Right atrium auricular region (tissue), 2 donors: Measurements from ENCODE around the gene CELSR2. TPM values are rescaled to one million over a fixed set of nuclear protein-coding genes. Genes with fewer than 3 reads are reported as not detected.
"Not testable (repeated sequence)": the region's sequence is repeated elsewhere in the genome, so short reads cannot be mapped to it uniquely, and the experiment has no call there.

Experiments
- DNase-seq: peaks from one replicate; pipeline ENCODE4 v3.0.0-alpha.2; 2019; ENCODE audit warnings: low spot score
- H3K27ac ChIP-seq, 2 donors: fragments of 200-600 bp; sonication (generic); 1 replicate in 1 of 2; 2 replicates in 1 of 2; pipeline ENCODE4 v1.5.1; 2016 to 2019
- H3K27me3 ChIP-seq, 2 donors: fragments of 200-600 bp; sonication (generic); one replicate each; pipeline versions ENCODE4 v1.5.1 to v1.6.0; 2017 to 2019
- H3K36me3 ChIP-seq: fragments of 200-600 bp; sonication (generic); one replicate; pipeline ENCODE4 v1.5.1; 2016
- H3K4me1 ChIP-seq, 2 donors: fragments of 200-600 bp; sonication (generic); one replicate each; pipeline versions ENCODE4 v1.5.1 to v1.6.0; 2017 to 2019
- H3K4me3 ChIP-seq, 2 donors: fragments of 200-600 bp; sonication (generic); 1 replicate in 1 of 2; 2 replicates in 1 of 2; pipeline ENCODE4 v1.5.1; 2017 to 2019; ENCODE audit warnings: mild to moderate bottlenecking in 1 of 2, moderate library complexity in 1 of 2
- H3K9me3 ChIP-seq, 2 donors: fragments of 200-600 bp; sonication (generic); one replicate each; pipeline ENCODE4 v1.5.1; 2019
- total RNA-seq, 2 donors: library from RNA; depleted of rRNA; stranded (reverse); fragments of >200 nt; gene quantifications; one replicate each; pipeline ENCODE4 v1.1.0, GENCODE V29; 2016
- TF ChIP-seq, protein P1 (sequence below), 2 donors: fragments of 200-600 bp; sonication (generic); IDR thresholded peaks; one replicate each; pipeline ENCODE4 v1.5.1; 2019; ENCODE audit warnings: antibody characterized with exemption in 2 of 2

Gene CELSR2
- total RNA-seq, 2 donors from 2014 or later, result 20.2 to 23.7 TPM

DNA sequence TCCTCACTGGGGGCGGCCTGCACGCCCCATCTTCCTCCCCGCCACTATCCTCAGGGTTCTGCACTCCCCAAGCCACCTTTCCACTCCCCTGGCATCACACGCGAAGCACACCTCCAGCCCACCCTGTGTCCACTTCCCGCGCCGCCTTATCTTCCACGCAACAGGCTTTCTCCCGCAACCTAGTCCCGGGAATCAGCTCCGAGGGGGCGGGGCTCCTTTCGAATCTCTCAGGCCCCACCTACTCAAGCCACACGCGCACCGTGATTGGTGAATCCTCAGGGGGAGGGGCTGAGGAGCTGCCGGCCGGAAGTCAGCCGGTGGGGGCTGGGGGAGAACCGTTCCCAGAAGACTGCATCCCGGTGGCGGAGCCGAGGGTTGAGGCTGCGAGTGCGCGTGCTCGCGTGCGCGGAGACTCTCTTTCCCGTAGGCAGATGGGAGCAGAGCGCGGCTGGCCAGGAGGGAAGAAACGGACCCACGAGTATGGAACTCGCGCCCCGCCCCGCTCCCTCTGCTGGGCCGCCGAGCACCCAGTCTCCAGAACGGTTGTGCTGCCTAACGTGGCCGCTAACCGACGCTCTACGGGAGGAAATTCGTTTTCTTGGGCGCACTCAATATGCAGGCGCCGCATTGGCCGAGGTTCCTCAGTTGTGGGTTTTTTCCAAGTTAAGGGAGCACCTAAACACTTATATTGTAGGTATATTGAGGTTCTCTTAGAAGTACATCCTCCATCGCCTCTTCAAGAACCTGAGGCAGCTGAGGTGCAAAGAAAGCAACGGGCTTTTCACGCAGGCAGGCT, 33.8 kb downstream of the CELSR2 start, which contains the start of gene PSRC1:
PSRC1 (minus strand) TSS at position 194 of the 796 bp plus-strand sequence.
- DNase-seq, result peak; percentile 96
- Histone ChIP-seq H3K4me1 (peaks cover 0 to 25% of the 10 kb centered on the region in 2 donors), H3K27ac (peak within 1 kb of the TSS; percentile 88 to 91), H3K27me3 (no peaks in the 10 kb centered on the region), H3K4me3 (peak within 1 kb of the TSS; percentile 44 to 66), H3K9me3 (no peaks in the 10 kb centered on the region), H3K36me3 (no peaks in the 10 kb centered on the region)
- TF ChIP-seq, protein P1, sequence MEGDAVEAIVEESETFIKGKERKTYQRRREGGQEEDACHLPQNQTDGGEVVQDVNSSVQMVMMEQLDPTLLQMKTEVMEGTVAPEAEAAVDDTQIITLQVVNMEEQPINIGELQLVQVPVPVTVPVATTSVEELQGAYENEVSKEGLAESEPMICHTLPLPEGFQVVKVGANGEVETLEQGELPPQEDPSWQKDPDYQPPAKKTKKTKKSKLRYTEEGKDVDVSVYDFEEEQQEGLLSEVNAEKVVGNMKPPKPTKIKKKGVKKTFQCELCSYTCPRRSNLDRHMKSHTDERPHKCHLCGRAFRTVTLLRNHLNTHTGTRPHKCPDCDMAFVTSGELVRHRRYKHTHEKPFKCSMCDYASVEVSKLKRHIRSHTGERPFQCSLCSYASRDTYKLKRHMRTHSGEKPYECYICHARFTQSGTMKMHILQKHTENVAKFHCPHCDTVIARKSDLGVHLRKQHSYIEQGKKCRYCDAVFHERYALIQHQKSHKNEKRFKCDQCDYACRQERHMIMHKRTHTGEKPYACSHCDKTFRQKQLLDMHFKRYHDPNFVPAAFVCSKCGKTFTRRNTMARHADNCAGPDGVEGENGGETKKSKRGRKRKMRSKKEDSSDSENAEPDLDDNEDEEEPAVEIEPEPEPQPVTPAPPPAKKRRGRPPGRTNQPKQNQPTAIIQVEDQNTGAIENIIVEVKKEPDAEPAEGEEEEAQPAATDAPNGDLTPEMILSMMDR (IDR thresholded peaks at IDR 0.05), result peak in 1 of 2 donors; percentile 72

DNA sequence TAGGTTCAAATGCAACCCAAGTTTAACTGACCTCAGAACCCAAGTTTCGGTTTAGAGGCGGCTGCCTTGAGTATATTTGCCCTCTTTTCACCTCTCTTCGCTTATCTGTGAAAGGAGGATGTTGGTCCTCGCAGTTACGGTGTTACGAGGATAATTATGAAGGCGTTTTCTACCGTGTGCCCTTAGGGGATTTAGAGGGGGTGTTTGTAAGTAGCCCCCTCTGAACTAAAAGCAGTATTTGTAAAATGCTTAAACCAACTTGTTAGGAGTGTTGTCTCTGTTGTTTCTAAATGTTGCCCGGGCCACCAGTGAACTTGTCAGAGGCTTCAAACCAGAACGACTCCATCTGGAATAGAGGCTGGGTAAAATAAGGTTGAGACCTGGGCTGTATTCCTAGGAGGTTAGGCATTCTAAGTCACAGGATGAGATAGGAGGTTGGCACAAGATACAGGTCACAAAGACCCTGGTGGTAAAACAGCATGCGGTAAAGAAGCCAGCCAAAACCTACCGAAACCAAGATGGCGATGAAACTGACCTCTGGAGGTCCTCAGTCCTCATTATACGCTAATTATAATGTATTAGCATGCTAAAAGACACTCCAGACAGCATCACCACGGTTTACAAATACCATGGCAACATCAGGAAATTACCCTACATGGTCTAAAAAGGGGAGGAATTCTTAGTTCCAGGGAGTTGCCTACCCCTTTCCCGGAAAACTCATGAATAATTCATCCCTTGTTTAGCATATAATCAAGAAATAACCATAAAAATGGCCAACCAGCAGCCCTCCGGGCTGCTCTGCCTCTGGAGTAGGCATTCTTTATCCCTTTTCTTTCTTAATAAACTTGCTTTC, 34.6 kb downstream of the CELSR2 start:
- Histone ChIP-seq H3K4me3 (peak overlapping the region; percentile 44 to 66), H3K27me3 (no peaks in the 10 kb centered on the region), H3K9me3 (no peaks in the 10 kb centered on the region), H3K36me3 (no peaks in the 10 kb centered on the region), H3K27ac (peak overlapping the region; percentile 88 to 91), H3K4me1 (peaks cover 0 to 25% of the 10 kb centered on the region in 2 donors)
- no peak for DNase-seq
- TF ChIP-seq, protein P1 (IDR thresholded peaks at IDR 0.05), result no peak

DNA sequence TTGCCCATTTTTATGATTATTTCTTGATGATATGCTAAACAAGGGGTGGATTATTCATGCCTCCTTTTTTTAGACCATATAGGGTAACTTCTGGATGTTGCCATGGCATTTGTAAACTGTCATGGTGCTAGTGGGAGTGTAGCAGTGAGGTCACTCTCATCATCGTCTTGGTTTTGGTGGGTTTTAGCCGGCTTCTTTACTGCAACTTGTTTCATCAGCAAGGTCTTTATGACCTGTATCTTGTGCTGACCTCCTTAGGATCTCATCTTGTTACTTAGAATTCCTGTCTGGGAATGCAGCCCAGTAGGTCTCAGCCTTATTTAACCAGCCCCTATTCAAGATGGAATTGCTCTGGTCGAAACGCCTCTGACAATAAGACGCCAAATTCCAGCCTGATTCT, 37.4 kb downstream of the CELSR2 start:
- H3K27ac ChIP-seq, H3K36me3 ChIP-seq, DNase-seq, H3K9me3 ChIP-seq, H3K4me3 ChIP-seq, H3K27me3 ChIP-seq: not testable (repeated sequence)
- peaks cover 0 to 27% of the 10 kb centered on the region in 2 donors for H3K4me1 ChIP-seq

DNA sequence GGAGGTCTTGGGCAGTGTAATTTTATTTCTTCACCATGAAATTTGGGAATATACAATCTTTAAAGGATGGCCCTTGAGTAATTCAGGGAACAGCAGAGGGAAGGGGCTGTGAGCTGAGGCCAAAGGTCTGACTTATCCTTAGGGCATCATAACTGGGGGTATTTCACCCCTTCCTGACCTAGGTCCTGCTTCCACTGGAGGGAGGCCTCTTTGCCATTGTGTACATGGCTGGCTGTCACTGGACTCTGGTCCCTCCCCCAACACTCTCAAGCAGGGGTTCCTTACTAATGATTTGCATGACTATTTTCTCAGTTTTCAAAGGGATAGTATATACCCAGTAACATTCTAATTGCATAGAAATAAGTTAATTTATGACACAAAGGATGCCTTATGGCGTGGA, 40.8 kb downstream of the CELSR2 start:
- H3K27me3 ChIP-seq, result no peaks in the 10 kb centered on the region
- H3K9me3 ChIP-seq, result no peaks in the 10 kb centered on the region
- no peak overlapping the region for H3K27ac ChIP-seq
- TF ChIP-seq, protein P1 (IDR thresholded peaks at IDR 0.05), result no peak
- H3K4me3 ChIP-seq, result no peak overlapping the region
- H3K36me3 ChIP-seq, result peaks cover 13% of the 10 kb centered on the region
- H3K4me1 ChIP-seq, result peaks cover 0 to 6% of the 10 kb centered on the region in 2 donors
- no peak for DNase-seq

DNA sequence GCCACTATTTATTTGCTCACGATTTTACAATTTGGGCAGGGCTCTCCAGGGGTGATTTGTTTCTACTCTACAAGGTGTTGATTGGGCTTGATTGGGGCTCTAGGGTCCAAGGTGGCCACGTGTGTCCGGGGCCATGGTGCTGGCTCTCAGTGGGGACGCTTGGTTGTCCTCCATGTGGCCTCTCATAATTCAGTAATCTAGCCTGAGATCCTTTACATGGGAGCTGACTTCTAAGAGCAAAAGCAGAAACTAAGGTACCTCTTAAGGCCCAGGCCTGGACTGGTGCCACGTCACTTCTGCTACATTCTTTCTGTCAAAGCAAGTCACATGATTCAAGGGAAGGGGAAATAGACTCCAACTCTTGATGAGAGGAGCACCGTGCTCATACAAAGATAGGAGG, 41.7 kb downstream of the CELSR2 start:
- TF ChIP-seq, protein P1 (IDR thresholded peaks at IDR 0.05), result no peak
- Histone ChIP-seq H3K36me3 (peaks cover 16% of the 10 kb centered on the region), H3K4me1 (peaks cover 0 to 6% of the 10 kb centered on the region in 2 donors), H3K4me3 (no peak overlapping the region), H3K27me3 (no peaks in the 10 kb centered on the region), H3K27ac (peak overlapping the region; percentile 28 to 69), H3K9me3 (no peaks in the 10 kb centered on the region)
- no peak for DNase-seq

DNA sequence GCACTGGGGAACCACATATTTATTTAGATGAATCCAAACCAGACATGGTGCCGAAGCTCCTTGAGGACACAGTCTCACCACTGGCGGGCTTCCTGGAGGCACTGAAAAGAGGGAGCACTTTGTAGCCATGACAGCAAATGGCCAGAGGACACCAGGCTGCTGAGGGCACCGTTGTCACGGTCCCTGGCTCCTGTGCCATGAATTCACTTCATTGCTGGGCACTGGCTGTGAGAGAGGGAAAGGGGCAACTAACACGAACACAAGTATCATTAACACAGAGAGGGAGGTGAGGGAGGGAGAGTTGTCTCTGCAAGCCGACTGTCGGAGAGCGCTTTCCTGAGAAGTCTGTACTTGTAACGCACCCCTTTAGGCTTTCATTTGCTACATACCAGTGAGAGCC, 43.0 kb downstream of the CELSR2 start:
- Histone ChIP-seq H3K4me1 (peaks cover 0 to 6% of the 10 kb centered on the region in 2 donors), H3K4me3 (no peak overlapping the region), H3K27ac (no peak overlapping the region), H3K9me3 (no peaks in the 10 kb centered on the region), H3K27me3 (no peaks in the 10 kb centered on the region), H3K36me3 (peaks cover 16% of the 10 kb centered on the region)
- TF ChIP-seq, protein P1 (IDR thresholded peaks at IDR 0.05), result no peak
- DNase-seq, result no peak
